ENCODE data around the gene GPATCH4.
"Not testable (repeated sequence)": the region's sequence is repeated elsewhere in the genome, so short reads cannot be mapped to it uniquely, and the experiment has no call there.

GPATCH4 gene

DNA sequence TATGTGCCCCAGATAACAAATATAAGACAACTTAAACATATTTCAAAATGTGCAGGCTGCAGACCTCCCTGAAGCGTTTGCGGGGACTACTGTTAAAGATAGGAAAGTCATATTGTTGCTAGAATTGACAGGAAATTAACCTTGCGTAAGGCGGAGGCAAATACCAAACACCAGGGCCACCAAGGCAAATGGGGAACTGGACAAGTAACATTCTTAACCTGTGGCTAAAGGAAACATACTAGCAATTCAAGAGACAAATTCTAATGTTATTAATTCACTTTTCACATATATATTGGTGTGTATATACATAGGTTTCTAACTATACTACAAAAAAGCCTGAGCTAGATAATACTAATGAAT, 24.8 kb upstream of the GPATCH4 start:
- DNase-seq (ENCODE audit: low read depth): no peak

DNA sequence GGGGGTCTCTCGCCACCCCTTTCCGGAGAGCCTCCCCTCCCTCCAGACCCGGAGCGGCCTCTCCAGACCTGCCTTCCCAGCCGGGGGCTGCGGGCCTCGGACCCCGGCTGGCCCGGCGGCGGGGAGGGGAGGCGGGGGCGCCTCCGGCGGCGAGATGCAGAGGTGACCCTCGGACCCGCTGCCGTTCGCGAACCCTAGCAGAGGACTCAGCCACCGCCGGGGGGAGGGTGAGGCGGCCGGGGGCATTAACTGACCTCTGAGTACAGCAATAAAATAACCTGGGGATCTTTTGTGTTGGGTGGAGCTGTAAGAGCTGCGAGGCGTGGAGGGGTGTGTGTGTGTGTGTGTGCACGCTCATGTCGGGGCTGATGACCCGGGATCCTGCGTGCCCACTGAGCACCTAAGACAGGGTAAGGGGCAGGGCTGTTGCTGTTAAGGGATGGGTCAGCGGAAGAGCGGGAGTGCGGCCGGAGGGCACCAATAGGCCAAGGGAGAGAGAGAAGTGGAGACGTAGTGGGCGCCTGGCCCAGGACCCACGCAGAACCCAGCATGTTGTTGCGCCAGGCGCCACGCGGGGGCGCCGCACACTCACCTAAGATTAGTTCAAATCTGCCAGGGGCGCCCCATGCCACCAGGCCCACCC, 24.3 kb upstream of the GPATCH4 start:
- peak; percentile 34 for DNase-seq (ENCODE audit: low read depth)

DNA sequence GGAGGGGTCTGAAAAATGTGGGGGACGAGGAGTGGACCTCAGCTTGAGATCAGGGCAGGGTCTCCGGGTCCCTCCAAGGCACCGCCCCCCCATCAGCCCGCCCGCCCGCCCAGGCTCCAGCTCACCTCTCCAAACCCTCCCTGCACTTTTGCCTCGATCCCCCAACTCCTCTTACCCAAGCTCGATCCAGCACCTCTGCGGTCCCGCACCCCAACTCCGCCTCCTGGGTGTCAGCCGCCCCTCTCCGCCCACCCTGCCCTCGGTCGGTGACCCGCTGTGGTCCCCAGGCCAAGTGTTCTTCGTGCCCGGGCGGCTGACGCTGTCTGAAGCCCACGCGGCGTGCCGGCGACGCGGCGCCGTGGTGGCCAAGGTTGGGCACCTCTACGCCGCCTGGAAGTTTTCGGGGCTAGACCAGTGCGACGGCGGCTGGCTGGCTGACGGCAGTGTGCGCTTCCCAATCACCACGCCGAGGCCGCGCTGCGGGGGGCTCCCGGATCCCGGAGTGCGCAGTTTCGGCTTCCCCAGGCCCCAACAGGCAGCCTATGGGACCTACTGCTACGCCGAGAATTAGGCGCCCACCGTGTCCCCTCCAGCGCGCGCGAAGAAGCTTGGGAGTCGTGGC, 23.6 kb upstream of the GPATCH4 start:
- no peak for DNase-seq (ENCODE audit: low read depth)

DNA sequence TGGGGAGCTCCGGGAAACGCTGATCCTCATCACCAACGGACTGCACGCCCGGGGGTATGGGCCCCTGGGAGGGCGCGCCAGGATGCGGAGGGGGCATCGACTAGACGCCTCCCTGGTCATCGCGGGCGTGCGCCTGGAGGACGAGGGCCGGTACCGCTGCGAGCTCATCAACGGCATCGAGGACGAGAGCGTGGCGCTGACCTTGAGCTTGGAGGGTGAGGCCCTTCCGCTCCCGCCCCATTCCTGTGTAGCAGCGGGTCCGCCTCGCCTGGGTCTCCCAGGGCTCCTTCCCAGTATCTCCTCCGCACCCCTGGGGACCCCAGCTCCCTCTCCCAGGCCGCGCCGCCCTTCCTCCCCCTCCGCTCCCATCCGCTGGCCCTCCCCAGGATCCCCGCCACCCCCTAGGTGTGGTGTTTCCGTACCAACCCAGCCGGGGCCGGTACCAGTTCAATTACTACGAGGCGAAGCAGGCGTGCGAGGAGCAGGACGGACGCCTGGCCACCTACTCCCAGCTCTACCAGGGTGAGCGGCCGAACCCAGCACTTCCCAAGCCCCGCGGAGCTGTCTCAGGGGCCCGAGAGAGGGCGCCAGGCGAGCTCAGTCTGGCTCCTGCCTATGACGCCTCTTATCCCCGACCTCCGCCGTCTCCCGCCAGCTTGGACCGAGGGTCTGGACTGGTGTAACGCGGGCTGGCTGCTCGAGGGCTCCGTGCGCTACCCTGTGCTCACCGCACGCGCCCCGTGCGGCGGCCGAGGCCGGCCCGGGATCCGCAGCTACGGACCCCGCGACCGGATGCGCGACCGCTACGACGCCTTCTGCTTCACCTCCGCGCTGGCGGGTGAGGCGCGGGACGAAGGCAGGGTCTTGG, 22.9 kb upstream of the GPATCH4 start:
- no peak for DNase-seq (ENCODE audit: low read depth)

DNA sequence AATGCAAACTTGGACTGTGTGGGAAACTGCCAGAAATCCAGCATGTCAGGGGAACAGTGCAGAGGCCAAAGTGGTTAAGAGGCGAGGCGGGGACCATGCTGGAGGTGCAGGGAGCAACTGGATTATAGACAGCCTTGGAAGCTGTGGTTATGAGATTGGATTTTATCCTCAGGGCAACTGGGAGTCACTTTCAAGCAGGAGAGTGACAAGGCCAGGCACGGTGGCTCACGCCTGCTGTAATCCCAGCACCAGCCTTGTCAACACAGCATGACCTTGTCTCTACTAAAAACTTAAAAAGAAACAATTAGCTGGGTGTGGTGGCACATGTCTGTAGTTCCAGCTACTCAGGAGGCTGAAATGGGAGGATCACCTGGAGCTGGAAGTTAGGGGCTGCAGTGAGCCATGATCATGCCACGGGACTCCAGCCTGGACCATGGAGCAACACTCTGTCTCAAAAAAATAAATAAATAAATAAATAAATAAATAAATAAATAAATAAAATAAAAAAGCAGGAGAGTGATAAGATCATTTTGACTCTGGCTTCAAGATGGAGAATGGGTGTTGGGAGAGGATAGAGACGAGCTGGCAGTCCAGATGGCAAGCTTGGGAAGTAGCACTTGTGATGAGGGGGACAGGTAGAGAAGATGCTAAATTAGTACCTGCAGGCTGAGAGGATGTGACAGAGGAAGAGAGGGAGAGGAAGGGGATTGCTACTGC, 21.5 kb upstream of the GPATCH4 start:
- no peak for DNase-seq (ENCODE audit: low read depth)

DNA sequence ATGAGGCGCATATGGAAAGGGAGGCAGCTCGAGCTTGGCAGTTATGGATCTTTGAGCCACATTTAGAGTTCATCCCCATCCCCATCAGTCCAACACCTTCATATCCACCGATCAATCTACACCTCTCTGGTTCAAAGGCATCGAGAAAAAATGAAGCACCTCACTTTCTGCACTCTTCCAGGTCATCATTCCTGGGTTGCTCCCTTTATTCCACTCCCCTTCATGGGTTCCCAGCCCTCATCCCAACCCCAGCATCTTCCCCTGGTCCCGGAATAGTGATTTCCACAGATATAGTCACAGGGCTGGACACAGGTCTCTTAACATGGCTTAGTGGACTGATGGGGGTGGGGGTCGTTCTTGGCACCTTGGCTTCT, 18.3 kb upstream of the GPATCH4 start:
- DNase-seq (ENCODE audit: low read depth): no peak

DNA sequence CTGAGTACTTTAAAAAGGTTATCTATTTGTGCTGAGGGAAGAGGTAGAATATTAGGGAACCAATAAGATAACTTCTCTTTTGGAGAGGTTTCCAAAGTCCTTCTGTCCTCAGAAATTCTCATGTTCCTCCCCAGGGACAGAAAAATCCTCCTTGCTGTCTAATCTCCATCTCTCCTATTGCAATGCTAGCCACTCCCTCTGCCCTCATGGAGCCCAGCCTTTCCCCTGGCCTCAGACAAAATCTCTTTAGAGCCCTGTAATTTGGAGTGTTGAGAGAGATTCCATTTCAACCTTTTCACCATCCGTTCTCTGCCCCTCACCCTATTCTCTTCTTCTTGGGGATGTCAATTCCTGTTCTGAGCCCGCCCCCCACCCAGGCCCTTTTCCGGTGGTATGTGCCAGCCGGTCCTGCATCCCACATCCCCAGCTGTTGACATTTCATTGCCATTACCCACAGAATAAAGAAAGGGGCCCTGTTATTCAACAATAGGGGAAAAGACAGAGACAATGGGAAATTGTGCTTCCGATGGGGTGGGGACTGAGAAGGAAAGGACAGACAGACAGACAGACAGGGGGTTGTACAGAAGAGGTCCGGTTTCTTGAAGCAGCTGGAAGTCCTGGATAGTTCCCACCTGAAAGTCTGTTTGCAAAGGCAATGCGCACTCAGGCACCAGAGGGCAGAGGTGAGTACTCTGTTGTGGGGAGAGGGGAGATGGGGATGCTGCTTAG, 17.7 kb upstream of the GPATCH4 start, which contains the start of gene HAPLN2:
TSS of gene HAPLN2 (plus strand) at position 563 of the 729 bp plus-strand sequence. CDS start 4,076 bp downstream, outside the sequence.
- DNase-seq (ENCODE audit: low read depth): no peak

DNA sequence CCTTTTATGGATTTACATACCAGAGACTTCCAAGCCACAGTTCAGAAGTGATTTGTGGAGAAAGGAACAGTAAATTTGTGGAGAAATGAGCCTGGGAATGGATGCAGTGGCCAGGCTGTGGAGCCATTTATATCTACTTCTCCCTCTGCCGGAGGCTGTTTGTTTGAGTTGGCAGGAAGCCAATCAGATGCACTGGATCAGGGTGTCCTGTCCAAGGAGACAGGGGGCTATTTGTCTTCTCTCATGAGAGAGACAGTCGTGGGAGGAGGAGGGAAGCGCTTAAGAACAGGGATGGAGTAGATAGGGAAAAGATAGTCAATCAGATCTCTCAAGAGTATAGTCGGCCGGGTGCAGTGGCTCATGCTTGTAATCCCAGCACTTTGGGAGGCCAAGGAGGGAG, 15.2 kb upstream of the GPATCH4 start:
- DNase-seq (ENCODE audit: low read depth): no peak

DNA sequence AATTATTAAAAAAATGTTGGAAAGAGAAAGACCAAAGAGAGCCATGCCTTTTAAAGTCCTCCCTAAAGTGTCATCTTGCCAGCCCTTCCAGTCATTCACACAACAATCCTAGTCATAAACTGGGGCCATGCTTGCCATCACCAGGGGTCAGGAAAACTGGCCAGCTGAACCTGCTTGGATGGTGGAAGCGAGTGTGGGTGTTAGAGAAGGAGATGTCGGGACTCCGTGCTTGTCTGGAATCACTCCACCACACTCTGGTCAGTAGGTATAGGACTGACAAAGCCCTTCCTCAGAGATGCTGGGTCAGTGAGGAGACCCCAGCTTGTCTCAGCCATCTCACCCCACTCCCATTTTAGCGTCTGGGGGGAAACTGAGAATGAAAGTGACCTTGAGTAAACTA, 14.7 kb upstream of the GPATCH4 start:
- no peak for DNase-seq (ENCODE audit: low read depth)

DNA sequence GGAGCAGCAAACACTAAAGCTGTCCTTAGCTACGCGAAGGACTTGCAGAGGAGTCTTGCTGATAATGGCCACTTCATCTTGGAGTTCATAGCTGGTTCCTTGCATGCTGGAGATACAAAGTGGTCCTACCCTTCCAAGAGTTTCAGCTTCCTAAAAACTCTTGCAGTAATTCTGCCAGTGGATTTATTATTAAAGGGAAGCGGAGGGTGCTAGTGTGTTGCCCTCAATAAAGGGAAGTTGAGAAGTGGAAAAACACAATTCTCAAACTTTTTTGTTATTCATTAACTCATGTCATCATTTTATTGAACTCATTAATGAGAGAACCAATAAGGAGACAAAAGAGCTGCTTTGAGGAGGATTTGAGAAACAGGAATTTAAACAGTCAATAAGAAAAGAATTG, 11.4 kb upstream of the GPATCH4 start:
- no peak for DNase-seq (ENCODE audit: low read depth)

DNA sequence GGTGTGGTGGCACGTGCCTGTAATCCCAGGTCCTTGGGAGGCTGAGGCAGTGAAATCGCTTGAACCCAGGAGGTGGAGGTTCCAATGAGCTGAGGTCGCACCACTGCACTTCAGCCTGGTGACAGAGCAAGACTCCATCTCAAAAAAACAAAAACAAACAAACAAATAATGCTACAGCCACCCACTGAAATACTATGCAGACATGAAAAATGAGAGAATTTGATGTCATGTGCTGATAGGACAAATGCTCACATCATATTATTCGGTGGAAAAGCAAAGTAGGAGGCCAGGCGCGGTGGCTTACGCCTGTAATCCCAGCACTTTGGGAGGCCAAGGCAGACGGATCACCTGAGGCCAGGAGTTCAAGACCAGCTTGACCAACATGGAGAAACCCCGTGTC, 8.8 kb upstream of the GPATCH4 start:
- not testable (repeated sequence) for DNase-seq (ENCODE audit: low read depth)

DNA sequence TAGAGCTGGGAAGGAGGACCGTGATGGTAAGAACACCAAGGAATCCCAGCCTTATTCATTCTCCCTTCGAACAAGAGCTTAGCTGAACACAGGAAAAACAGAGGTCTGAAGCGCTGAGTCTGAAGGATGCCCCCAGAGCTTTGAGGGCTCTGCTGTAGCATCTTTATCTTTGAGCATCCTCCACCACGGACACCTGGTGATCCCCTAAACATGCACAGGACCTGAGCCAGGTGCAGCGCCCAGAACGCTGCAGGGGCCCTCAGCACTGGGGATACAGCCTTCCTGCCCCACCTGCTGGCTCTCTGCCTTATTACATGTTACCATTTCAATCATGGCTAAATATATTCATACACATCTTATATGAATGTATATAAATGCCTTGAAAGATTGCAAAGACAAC, 7.7 kb upstream of the GPATCH4 start:
- peak; percentile 19 for DNase-seq (ENCODE audit: low read depth)

DNA sequence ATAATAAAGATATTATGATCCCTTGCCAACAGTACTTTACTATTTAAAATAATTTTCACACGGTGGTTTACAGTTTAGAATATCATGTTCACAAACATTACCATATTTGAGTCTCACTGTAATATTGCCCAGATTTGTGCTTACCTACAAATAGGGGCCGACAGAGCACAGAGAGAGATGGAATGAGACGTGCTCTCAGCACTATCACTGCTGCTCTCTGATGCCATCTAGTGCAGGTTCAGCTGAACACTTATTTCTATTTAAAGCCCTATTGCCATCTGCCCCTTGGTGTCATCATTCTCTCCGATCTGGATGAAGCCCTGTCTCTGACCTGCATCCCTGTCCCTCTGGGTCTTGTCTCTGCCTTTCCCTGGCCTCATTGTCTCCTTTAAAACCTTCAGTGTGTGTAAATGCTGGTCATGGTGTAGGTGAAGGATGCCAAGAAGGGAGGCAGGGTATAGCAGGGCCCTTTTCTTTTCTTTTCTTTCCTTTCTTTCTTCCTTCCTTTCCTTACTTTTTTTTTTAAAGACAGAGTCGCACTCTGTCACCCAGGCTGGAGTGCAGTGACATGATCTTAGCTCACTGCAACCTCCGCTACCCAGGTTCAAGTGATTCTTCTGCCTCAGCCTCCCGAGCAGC, 6.9 kb upstream of the GPATCH4 start:
- peak; percentile 32 for DNase-seq (ENCODE audit: low read depth)

DNA sequence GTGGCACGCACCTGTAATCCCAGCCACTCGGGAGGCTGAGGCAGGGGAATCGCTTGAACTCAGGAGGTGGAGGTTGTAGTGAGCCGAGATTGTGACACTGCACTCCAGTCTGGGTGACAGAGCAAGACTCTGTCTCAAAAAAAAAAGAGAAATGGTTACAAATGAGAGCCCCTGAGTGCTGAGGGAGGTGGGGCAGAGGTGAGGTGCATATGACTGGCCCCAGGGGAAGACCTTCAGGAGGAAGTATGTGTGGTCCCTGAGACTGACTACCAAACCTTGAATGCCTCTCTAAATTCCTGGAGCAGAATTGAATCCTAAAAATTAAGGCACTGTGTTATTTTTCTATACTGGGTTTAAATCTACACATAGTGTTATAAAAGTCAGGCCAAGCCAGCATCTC, 6.1 kb upstream of the GPATCH4 start:
- not testable (repeated sequence) for DNase-seq (ENCODE audit: low read depth)

DNA sequence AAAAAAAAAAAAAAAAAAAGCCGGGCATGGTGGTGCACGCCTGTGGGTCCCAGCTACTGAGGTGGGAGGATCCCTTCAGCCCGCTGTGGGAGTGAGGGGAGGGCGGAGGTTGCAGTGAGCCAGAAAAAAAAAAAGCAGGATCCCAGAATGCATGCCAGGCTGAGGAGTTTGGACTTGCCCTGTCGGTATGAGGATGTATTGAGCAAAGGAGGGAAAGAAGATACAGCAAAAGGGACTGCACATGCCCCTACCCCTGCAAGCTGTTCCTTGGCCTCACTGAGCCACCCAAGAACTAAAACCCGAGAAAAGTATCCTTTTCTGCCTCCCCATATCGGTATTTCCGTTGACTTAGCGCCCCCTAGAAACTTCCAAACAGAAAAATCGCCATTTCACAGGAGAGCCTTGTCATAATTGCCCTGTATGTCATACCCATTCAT, 1.3 kb upstream of the GPATCH4 start:
- no peak for DNase-seq (ENCODE audit: low read depth)

DNA sequence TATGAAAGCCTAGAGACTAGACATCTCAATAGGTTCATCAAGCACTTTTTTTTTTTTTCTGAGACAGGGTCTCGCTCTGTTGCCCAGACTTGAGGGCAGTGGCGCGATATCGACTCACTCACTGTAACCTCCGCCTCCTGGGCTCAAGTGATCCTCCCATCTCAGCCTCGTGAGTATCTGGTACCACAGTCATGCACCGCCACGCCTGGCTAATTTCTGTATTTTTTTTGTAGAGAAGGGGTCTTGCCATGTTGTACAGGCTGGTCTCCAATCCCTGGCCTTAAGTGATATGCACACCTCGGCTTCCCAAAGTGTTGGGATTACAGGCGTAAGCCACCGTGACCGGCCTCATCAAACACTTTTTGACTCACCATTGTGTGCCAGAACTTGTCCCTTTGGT, 613 bp upstream of the GPATCH4 start:
- no peak for DNase-seq (ENCODE audit: low read depth)

DNA sequence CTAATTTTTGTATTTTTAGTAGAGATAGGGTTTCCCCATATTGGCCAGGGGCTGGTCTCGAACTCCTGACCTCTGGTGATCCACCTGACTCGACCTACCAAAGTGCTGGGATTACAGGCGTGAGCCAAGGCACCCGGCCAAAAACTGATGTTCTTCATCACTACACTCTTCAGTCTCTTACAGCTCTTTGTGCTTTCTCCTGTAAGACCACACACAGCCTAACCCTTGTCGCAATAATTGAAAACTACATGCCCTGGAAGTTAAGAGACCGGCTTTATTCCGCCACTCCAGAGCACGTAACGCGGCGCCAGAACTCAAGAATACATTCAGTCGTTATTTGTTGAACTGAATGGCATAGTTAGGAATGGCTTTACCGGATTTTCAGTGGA, 552 bp downstream of the GPATCH4 start:
- DNase-seq (ENCODE audit: low read depth): no peak

DNA sequence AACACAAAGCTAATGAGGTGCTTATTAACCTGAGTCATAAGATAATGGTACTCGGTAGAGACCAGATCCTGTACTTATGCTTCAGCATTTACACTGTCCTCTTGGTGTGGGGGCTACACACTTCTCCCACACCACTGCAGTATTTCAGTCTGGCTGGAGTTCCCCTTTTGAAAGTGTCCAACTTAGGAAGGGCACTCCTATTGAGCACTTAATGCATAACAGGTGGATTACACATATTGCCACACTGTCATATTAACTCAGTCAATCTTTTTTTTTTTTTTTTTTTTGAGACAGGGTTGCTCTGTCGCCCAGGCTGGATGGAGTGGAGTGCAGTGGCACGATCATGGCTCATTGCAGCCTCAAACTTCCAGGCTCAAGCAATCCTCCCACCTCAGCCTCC, 1.5 kb downstream of the GPATCH4 start:
- no peak for DNase-seq (ENCODE audit: low read depth)

DNA sequence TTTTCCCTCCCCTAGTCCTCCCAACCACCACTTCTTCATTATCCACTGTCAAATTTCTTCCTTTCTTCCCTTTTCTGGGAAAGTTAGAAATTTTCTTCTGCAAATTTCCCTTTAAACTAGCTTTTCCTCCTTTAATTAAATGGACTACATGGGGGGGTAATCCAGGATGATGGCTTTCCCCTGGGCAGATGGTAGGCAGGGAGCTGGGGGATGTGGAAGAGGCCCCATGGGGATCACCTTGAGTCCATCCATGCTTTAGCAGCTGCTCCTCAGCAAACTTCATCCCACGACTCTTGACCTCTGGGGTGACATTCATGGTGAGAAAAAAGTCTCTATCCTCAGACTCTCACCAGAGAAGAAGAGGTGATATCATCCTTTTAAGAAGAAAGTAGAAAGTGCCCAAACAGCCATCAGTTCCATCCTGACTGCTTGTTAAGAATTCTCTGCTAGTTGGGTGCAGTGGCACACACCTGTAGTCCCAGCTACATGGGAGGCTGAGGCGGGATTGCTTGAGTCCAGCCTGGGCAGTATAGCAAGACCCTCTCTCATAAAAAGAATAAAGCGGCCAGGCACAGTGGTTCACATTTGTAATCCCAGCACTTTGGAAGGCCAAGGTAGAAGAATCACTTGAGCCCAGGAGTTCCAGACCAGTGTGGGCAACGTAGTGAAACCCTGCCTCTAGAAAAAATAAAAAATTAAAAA, 2.4 kb downstream of the GPATCH4 start:
- DNase-seq (ENCODE audit: low read depth): no peak

DNA sequence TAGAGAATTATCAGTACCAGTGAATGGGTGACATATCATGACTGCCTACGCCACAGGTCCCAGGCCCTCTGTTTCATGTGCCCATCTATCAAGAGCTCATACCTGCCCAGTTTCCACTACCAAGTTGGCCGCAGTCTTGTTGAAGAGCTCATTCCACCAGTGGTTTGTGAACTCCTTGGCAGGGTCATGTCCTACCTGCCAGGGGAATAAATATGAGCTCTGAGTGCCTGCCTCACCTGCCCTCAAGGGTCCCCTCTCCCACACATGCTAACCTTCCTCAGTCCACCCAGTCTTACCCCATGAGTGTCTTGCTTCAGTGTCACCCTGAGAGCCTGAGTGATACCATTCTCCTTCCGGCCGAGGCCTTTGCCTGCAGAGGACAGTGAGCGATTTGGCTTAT, 3.2 kb downstream of the GPATCH4 start:
- no peak for DNase-seq (ENCODE audit: low read depth)

DNA sequence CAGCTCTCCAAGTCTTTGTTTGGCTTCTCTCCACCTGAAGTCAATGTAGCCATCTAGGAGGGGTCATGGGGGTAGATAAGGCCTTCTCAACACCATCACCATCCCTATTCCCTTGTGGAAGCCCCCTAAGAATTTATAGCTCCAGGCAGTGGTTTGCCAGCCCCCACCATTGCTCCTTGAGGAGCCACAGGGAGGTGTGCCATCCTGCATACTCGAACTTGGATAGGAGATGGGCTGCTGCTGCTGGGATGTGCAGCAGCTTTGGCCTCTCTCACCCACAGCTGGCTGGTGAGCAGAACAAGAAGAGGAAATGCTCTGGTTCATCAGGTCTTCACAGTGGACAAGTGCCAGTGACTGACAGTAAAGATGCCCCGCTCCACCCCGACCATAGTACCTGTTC, 4.9 kb downstream of the GPATCH4 start:
- DNase-seq (ENCODE audit: low read depth): no peak

Data from T-helper 22 cell (primary cell).